IMR-90 (cell line): ENCODE results near the gene LCE1B.

Experiments
- CEBPB ChIP-seq: IDR thresholded peaks from 2 replicates; pipeline ENCODE4 v1.6.1; 2012; ENCODE audit warnings: low read depth, low read length, improper control_type of control experiment
- POLR2A ChIP-seq: IDR thresholded peaks from 2 replicates; pipeline ENCODE4 v1.6.1; 2012; ENCODE audit warnings: mild to moderate bottlenecking, low read depth, low read length
- TF ChIP-seq, protein P1 (sequence below): conservative IDR thresholded peaks from 2 replicates; pipeline ENCODE4 v1.5.1; 2012; ENCODE audit warnings: mild to moderate bottlenecking, low read depth, low read length, improper control_type of control experiment

DNA sequence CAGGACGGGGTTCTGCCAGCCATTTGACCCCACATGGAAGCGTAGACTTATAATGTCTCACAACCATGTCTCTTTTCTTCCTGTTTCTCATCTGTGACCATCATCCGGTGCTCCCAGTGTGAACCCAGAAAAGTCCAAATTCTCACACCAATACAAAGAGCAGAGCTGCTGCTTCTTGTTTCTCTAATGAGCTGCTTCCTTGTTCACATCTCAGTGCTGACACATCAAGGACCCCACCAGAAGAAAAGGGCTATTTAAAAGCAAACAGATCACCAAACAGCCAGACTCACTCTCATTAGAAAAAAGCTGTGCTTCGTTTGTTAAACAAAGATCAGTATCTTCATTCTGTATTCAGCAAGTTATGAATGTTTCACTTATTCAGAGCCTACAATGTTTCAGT, 16.1 kb upstream of the LCE1B start:
- TF ChIP-seq, protein P1, sequence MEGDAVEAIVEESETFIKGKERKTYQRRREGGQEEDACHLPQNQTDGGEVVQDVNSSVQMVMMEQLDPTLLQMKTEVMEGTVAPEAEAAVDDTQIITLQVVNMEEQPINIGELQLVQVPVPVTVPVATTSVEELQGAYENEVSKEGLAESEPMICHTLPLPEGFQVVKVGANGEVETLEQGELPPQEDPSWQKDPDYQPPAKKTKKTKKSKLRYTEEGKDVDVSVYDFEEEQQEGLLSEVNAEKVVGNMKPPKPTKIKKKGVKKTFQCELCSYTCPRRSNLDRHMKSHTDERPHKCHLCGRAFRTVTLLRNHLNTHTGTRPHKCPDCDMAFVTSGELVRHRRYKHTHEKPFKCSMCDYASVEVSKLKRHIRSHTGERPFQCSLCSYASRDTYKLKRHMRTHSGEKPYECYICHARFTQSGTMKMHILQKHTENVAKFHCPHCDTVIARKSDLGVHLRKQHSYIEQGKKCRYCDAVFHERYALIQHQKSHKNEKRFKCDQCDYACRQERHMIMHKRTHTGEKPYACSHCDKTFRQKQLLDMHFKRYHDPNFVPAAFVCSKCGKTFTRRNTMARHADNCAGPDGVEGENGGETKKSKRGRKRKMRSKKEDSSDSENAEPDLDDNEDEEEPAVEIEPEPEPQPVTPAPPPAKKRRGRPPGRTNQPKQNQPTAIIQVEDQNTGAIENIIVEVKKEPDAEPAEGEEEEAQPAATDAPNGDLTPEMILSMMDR = no peak
- TF ChIP-seq CEBPB (no peak), POLR2A (no peak)
